K562 (cell line): ENCODE data around the gene EFNA5. TPM values are rescaled to one million over a fixed set of nuclear protein-coding genes. Genes with fewer than 3 reads are reported as not detected.

Source experiments
- ATAC-seq: fragments of 200-7000 bp; cut with Tn5 transposase; 3 replicates; pipeline ENCODE4 v1.9.1; 2020; ENCODE audit warnings: moderate library complexity
- BruUV-seq: library from RNA; stranded (reverse); fragments of 400-500 nt; replicated peaks from 2 replicates; lab custom pipeline; 2021; lab: Mats Ljungman, UMichigan
- CTCF ChIA-PET: fragments of 300-600 bp; formaldehyde crosslinking; extraction: SDS; loops from one replicate; lab custom pipeline; 2021; ENCODE audit warnings: low intra/inter-chr PET ratio; lab: Yijun Ruan, JAX
- POLR2A ChIA-PET: fragments of 300-600, 350-650 bp; sonication (Branson Sonifier 250); formaldehyde crosslinking; extraction: SDS; loops from one replicate; lab custom pipeline; 2021; ENCODE audit warnings: antibody characterized with exemption, inconsistent platforms; lab: Yijun Ruan, JAX
- DNase-seq, 4 experiments: peaks; one replicate each; pipeline versions ENCODE4 v3.0.0 to v3.0.0-alpha.2; 2011 to 2018; ENCODE audit warnings: low spot score in 3 of 4, mixed read lengths in 3 of 4; ENCODE audit errors: extremely low read depth in 1 of 4
- FAIRE-seq: peaks from 2 replicates; lab custom pipeline; 2011; peaks lifted over from hg19 to GRCh38; lab: Jason Lieb, UNC
- H2AFZ ChIP-seq: 2 replicates; pipeline ENCODE4 v1.6.0; 2011; ENCODE audit warnings: low read depth, low read length, control low read depth, inconsistent platforms
- H3K27ac ChIP-seq: fragments of 200-600 bp; 3 replicates; pipeline ENCODE4 v1.8.0; 2011; ENCODE audit warnings: low read depth, mild to moderate bottlenecking, control low read depth, inconsistent platforms, low read length, moderate library complexity, mixed read lengths; ENCODE audit errors: extremely low read depth
- H3K27me3 ChIP-seq, 2 experiments: fragments of 300-600 bp in 1 of 2; 2 replicates in 1 of 2; 3 replicates in 1 of 2; pipeline versions ENCODE4 v1.6.0 to v1.8.0; 2011; ENCODE audit warnings: inconsistent platforms in 2 of 2, low read length in 2 of 2, mild to moderate bottlenecking in 1 of 2, mixed read lengths in 1 of 2, moderate library complexity in 1 of 2; ENCODE audit not compliant: control insufficient read depth in 2 of 2, insufficient read depth in 2 of 2
- H3K36me3 ChIP-seq: fragments of 300-600 bp; 3 replicates; pipeline ENCODE4 v1.8.0; 2011; ENCODE audit warnings: mild to moderate bottlenecking, low read length, inconsistent platforms; ENCODE audit not compliant: control insufficient read depth, insufficient read depth
- H3K4me1 ChIP-seq, 2 experiments: fragments of 200-600 bp in 1 of 2; replicated peaks in 1 of 2; 2 replicates in 1 of 2; 3 replicates in 1 of 2; pipeline versions ENCODE4 v1.5.1 to v1.8.0; 2011; ENCODE audit warnings: inconsistent platforms in 2 of 2, low read length in 2 of 2, mild to moderate bottlenecking in 1 of 2, mixed read lengths in 1 of 2, moderate library complexity in 1 of 2; ENCODE audit not compliant: control insufficient read depth in 2 of 2, insufficient read depth in 2 of 2
- H3K4me2 ChIP-seq: 2 replicates; pipeline ENCODE4 v1.6.1; 2011; ENCODE audit warnings: low read length, control low read depth, inconsistent platforms, mixed read lengths; ENCODE audit not compliant: insufficient read depth
- H3K4me3 ChIP-seq: fragments of 200-600 bp; sonication (generic), shearing (Covaris generic); 2 replicates; pipeline ENCODE4 v1.5.1; 2016; ENCODE audit warnings: control low read depth, inconsistent platforms
- H3K79me2 ChIP-seq: fragments of 200-600 bp; 3 replicates; pipeline ENCODE4 v1.8.0; 2011; ENCODE audit warnings: low read length, inconsistent platforms; ENCODE audit not compliant: control insufficient read depth, insufficient read depth
- H3K9ac ChIP-seq, 2 experiments: 2 replicates each; pipeline versions ENCODE4 v1.6.0 to v1.6.1; 2011; ENCODE audit warnings: low read depth in 2 of 2, low read length in 2 of 2, control low read depth in 1 of 2, inconsistent platforms in 1 of 2, mild to moderate bottlenecking in 1 of 2, mixed read lengths in 1 of 2; ENCODE audit not compliant: insufficient read depth in 1 of 2
- H3K9me1 ChIP-seq: one replicate; pipeline ENCODE4 v1.6.0; 2011; ENCODE audit warnings: inconsistent platforms, mild to moderate bottlenecking, low read length, moderate library complexity; ENCODE audit not compliant: control insufficient read depth, insufficient read depth
- H3K9me3 ChIP-seq: replicated peaks from 2 replicates; pipeline ENCODE4 v1.5.1; 2011; ENCODE audit warnings: low read depth, low read length, inconsistent platforms; ENCODE audit not compliant: control insufficient read depth, insufficient read depth
- H4K20me1 ChIP-seq: replicated peaks from 2 replicates; pipeline ENCODE4 v1.6.1; 2011; ENCODE audit warnings: low read length, inconsistent platforms, mixed read lengths; ENCODE audit not compliant: control insufficient read depth, insufficient read depth
- FIP1L1 ChIP-seq: fragments of 200-400 bp; formaldehyde crosslinking; IDR thresholded peaks from 2 replicates; pipeline ENCODE4 v1.6.1; 2018; ENCODE audit warnings: mild to moderate bottlenecking, low read depth, low read length; ENCODE audit not compliant: poor library complexity, severe bottlenecking
- ZNF133 ChIP-seq: fragments of 250-450 bp; sonication (Bioruptor Pico); IDR thresholded peaks from 2 replicates; pipeline ENCODE4 v1.4.0; 2020; ENCODE audit warnings: mild to moderate bottlenecking
- ZNF134 ChIP-seq: fragments of 250-450 bp; sonication (Bioruptor Pico); conservative IDR thresholded peaks from 2 replicates; pipeline ENCODE4 v1.4.0; 2020
- WGBS: fragments of 100-300 bp; shearing (Covaris generic); methylation state at CpG from one replicate; pipeline ENCODE4 v1.1.6; 2016; ENCODE audit warnings: low coverage, mixed read lengths; ENCODE audit not compliant: insufficient coverage; ENCODE audit errors: missing lambda C conversion rate; 5-methylcytosine and 5-hydroxymethylcytosine counted together
- in situ Hi-C: fragments of 300-500 bp; cut with MboI; formaldehyde crosslinking; loops from 4 replicates; pipeline ENCODE4 v1.15.0; 2018; ENCODE audit warnings: inconsistent platforms, mixed read lengths
- intact Hi-C: fragments of 100-400 bp; cut with micrococcal nuclease; formaldehyde crosslinking; loops from 2 replicates; pipeline ENCODE4 v1.14.2; 2022
- polyA plus RNA-seq, 8 experiments: library from polyadenylated mRNA; depleted of rRNA in 4 of 8; stranded (reverse) in 5 of 8; unstranded in 3 of 8; fragments of >200 nt; fragmentation: Nextera tagmentation in 2 of 8; fragmentation: Illumina TruSeq in 1 of 8; extraction: Ambion mirVana in 2 of 8; extraction: Trizol in 1 of 8; gene quantifications; 2 replicates each; pipeline versions ENCODE4 v1.2.1 to v1.2.3, GENCODE V29; 2011 to 2014; ENCODE audit warnings: inconsistent platforms in 1 of 8, missing spikeins in 1 of 8
- total RNA-seq, 7 experiments: library from RNA; depleted of rRNA in 6 of 7; stranded (reverse); fragments of >200 nt in 6 of 7; fragmentation: Illumina TruSeq in 2 of 7; extraction: Trizol in 2 of 7; gene quantifications; 2 replicates each; pipeline versions ENCODE4 v1.2.1 to v1.2.3, GENCODE V29; 2011 to 2021; ENCODE audit warnings: low replicate concordance in 1 of 7
- TF ChIP-seq, protein P1 (sequence below): fragments of 150-350 bp; IDR thresholded peaks from 2 replicates; pipeline ENCODE4 v1.6.1; 2014; ENCODE audit warnings: low read depth, mild to moderate bottlenecking, low read length, borderline replicate concordance
- TF ChIP-seq, protein P2 (sequence below), 2 experiments: IDR thresholded peaks in 1 of 2; conservative IDR thresholded peaks in 1 of 2; 2 replicates each; pipeline ENCODE4 v1.6.1; 2016; ENCODE audit warnings: low read depth in 2 of 2, mild to moderate bottlenecking in 1 of 2, missing compliant biosample characterization in 1 of 2, missing genetic modification characterization in 1 of 2, moderate library complexity in 1 of 2
- TF ChIP-seq, protein P3 (sequence below): fragments of 250-450 bp; sonication (Bioruptor Pico); IDR thresholded peaks from 2 replicates; pipeline ENCODE4 v1.5.0; 2020; ENCODE audit warnings: mild to moderate bottlenecking, borderline replicate concordance
- TF ChIP-seq, protein P4 (sequence below): fragments of 250-450 bp; sonication (Bioruptor Pico); IDR thresholded peaks from 2 replicates; pipeline ENCODE4 v1.4.0; 2020; ENCODE audit warnings: mild to moderate bottlenecking, moderate library complexity

Gene EFNA5
- total and polyA plus RNA-seq, 9 of the 15 experiments (the other 6 are each of a cell fraction or from before 2014, with no cell fraction given) = 0.20 TPM; not detected in 8

DNA sequence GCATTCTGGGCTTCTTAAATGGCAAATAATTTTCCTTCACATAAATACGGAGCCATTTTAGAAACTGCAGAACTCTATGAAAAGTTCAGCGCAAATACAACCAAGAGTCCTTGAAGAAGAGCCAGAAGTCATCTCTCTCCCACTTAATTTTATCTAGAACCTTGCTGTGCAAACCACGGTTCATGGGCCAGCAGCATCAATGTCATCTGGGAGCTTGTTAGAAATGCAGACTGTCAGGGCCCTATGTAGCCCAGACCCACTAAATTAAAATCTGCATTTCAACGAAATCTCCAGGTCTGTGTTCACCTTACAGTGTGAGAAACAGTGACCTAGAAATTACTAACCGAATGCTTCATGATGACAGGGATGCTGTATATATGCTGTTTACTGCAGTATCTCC lies 12.2 kb downstream of the EFNA5 start:
- BruUV-seq = no TSS peak
- in situ Hi-C loops (no loop called here), intact Hi-C loops (no loop called here)
- FAIRE-seq = no peak
- Histone ChIP-seq H3K79me2 (no peaks in the 10 kb centered on the region), H3K9ac (no peak overlapping the region), H3K27me3 (no peaks in the 10 kb centered on the region), H3K27ac (no peak overlapping the region), H3K9me3 (no peaks in the 10 kb centered on the region), H2AFZ (no peak overlapping the region), H4K20me1 (no peaks in the 10 kb centered on the region), H3K4me3 (no peak overlapping the region), H3K4me1 (no peaks in the 10 kb centered on the region), H3K4me2 (no peak overlapping the region), H3K36me3 (no peaks in the 10 kb centered on the region), H3K9me1 (no peaks in the 10 kb centered on the region)
- DNase-seq = no peak
- ATAC-seq = no peak
- TF ChIP-seq ZNF133 = no peak
- TF ChIP-seq, protein P1, sequence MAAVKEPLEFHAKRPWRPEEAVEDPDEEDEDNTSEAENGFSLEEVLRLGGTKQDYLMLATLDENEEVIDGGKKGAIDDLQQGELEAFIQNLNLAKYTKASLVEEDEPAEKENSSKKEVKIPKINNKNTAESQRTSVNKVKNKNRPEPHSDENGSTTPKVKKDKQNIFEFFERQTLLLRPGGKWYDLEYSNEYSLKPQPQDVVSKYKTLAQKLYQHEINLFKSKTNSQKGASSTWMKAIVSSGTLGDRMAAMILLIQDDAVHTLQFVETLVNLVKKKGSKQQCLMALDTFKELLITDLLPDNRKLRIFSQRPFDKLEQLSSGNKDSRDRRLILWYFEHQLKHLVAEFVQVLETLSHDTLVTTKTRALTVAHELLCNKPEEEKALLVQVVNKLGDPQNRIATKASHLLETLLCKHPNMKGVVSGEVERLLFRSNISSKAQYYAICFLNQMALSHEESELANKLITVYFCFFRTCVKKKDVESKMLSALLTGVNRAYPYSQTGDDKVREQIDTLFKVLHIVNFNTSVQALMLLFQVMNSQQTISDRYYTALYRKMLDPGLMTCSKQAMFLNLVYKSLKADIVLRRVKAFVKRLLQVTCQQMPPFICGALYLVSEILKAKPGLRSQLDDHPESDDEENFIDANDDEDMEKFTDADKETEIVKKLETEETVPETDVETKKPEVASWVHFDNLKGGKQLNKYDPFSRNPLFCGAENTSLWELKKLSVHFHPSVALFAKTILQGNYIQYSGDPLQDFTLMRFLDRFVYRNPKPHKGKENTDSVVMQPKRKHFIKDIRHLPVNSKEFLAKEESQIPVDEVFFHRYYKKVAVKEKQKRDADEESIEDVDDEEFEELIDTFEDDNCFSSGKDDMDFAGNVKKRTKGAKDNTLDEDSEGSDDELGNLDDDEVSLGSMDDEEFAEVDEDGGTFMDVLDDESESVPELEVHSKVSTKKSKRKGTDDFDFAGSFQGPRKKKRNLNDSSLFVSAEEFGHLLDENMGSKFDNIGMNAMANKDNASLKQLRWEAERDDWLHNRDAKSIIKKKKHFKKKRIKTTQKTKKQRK = no peak
- TF ChIP-seq, protein P2, sequence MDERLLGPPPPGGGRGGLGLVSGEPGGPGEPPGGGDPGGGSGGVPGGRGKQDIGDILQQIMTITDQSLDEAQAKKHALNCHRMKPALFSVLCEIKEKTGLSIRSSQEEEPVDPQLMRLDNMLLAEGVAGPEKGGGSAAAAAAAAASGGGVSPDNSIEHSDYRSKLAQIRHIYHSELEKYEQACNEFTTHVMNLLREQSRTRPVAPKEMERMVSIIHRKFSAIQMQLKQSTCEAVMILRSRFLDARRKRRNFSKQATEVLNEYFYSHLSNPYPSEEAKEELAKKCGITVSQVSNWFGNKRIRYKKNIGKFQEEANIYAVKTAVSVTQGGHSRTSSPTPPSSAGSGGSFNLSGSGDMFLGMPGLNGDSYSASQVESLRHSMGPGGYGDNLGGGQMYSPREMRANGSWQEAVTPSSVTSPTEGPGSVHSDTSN (CRISPR knock-in tag; IDR thresholded peaks at IDR 0.05; ENCODE audit: low read depth) = no peak
- TF ChIP-seq, protein P2 (tag; conservative IDR thresholded peaks at IDR 0.05; ENCODE audit: low read depth) = no peak
- no peak for TF ChIP-seq ZNF134 (CRISPR knock-in tag)
- TF ChIP-seq, protein P3, sequence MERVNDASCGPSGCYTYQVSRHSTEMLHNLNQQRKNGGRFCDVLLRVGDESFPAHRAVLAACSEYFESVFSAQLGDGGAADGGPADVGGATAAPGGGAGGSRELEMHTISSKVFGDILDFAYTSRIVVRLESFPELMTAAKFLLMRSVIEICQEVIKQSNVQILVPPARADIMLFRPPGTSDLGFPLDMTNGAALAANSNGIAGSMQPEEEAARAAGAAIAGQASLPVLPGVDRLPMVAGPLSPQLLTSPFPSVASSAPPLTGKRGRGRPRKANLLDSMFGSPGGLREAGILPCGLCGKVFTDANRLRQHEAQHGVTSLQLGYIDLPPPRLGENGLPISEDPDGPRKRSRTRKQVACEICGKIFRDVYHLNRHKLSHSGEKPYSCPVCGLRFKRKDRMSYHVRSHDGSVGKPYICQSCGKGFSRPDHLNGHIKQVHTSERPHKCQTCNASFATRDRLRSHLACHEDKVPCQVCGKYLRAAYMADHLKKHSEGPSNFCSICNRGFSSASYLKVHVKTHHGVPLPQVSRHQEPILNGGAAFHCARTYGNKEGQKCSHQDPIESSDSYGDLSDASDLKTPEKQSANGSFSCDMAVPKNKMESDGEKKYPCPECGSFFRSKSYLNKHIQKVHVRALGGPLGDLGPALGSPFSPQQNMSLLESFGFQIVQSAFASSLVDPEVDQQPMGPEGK (CRISPR knock-in tag) = no peak
- TF ChIP-seq, protein P4, sequence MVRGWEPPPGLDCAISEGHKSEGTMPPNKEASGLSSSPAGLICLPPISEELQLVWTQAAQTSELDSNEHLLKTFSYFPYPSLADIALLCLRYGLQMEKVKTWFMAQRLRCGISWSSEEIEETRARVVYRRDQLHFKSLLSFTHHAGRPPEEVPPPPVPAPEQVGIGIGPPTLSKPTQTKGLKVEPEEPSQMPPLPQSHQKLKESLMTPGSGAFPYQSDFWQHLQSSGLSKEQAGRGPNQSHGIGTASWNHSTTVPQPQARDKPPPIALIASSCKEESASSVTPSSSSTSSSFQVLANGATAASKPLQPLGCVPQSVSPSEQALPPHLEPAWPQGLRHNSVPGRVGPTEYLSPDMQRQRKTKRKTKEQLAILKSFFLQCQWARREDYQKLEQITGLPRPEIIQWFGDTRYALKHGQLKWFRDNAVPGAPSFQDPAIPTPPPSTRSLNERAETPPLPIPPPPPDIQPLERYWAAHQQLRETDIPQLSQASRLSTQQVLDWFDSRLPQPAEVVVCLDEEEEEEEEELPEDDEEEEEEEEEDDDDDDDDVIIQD (CRISPR knock-in tag) = no peak
- TF ChIP-seq FIP1L1 = no peak
- WGBS = 4% methylated on average over 5 of the region's 5 CpGs
- ChIA-PET POLR2A (no interaction called here), CTCF (no interaction called here)
